ENCODE data around the gene SYNDIG1. TPM values are rescaled to one million over a fixed set of nuclear protein-coding genes. Genes with fewer than 3 reads are reported as not detected.

Gene SYNDIG1
- total RNA-seq, 1 donor from 2014 or later = not detected

DNA sequence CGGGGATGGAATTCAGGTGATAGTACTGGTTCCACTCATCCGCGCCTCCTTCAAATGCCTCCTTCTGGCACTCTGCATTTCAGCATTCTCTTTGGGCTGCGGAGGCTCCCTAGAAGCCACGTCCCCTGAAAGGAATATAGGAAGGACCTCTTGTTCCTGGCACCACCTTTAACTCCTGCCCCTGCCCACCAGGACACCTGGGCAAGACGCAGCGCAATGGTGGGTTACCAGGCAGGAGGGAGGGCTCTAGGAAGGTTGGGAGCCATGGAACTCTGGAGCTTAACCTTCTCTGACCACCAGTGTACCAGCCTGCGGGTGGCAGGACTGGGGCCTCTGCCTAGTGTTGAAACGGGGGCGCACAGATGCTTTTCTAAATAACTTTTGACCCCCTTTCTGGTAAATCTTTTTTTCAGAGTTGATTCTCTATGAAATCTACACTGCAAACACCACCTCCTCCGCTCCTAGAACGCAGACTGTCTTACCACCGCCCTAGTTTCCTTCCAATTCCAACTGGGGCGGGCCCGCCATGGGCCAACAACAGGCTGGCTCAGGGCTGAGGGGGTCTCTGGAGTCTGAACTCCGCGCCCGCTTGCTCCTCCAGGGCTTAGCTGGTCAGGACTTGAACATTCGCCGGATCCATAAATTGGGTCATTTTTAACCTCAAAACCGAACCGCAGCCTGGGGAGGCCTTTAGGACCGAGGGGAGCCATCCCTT lies 871 bp upstream of the SYNDIG1 start:
- Histone ChIP-seq H3K36me3 (ENCODE audit: control insufficient read depth, insufficient read depth, low read length) (no peaks in the 10 kb centered on the region), H3K4me3 (ENCODE audit: low read depth, low read length) (no peak overlapping the region), H3K27me3 (ENCODE audit: control insufficient read depth, insufficient read depth, low read length) (peaks cover 21% of the 10 kb centered on the region)
- DNase-seq (ENCODE audit: low read depth) (no peak), FAIRE-seq (no peak)
- TF ChIP-seq, protein P1, sequence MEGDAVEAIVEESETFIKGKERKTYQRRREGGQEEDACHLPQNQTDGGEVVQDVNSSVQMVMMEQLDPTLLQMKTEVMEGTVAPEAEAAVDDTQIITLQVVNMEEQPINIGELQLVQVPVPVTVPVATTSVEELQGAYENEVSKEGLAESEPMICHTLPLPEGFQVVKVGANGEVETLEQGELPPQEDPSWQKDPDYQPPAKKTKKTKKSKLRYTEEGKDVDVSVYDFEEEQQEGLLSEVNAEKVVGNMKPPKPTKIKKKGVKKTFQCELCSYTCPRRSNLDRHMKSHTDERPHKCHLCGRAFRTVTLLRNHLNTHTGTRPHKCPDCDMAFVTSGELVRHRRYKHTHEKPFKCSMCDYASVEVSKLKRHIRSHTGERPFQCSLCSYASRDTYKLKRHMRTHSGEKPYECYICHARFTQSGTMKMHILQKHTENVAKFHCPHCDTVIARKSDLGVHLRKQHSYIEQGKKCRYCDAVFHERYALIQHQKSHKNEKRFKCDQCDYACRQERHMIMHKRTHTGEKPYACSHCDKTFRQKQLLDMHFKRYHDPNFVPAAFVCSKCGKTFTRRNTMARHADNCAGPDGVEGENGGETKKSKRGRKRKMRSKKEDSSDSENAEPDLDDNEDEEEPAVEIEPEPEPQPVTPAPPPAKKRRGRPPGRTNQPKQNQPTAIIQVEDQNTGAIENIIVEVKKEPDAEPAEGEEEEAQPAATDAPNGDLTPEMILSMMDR (IDR thresholded peaks at IDR 0.05; ENCODE audit: insufficient read depth, low read length, severe bottlenecking) = no peak

DNA sequence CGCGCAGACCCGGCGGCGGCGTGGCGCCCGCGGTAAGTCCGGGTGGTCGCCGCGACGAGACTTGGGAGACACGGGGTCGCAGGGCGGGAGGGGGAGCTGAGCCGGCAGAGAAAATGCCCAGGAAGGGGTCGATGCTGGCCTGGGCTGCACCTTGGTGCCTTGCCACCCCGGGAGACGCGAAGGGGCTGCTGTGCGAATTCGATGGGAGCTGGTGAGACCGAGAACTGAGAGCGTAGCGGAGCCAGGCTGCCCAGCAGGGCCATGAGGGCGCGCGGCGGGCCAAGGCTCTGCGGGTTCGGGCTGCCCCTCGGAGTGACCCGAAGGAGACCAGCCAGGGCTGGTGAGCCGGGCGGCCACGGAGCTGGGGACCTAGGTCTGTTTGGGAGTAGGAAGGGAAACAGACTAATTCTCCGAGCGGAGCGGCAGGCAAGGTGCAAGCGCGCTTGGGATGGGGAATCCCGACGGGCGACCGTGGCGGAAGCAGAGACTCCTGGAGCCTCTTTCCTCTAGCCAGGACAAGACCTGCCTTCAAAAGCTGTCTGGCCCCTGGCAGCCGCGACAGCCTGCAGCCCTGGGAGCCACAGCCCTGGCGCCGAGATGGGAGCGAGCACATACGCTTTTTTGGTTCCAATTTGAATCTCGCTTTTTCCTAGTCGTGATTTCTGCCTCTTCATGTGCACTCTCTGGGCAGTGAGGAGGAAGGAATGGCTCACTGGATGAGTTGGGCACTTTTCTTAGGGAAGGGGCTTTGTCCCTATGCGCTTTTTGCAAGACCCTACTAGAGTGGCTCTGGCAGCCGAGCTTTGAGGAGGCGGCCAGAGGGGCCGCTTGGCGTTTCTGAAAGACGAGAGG lies 691 bp downstream of the SYNDIG1 start:
- no peak overlapping the region for H3K4me3 ChIP-seq (ENCODE audit: low read depth, low read length)
- H3K27me3 ChIP-seq (ENCODE audit: control insufficient read depth, insufficient read depth, low read length) = peaks cover 21% of the 10 kb centered on the region
- no peaks in the 10 kb centered on the region for H3K36me3 ChIP-seq (ENCODE audit: control insufficient read depth, insufficient read depth, low read length)
- TF ChIP-seq, protein P1 (IDR thresholded peaks at IDR 0.05; ENCODE audit: insufficient read depth, low read length, severe bottlenecking) = no peak
- FAIRE-seq (no peak), DNase-seq (ENCODE audit: low read depth) (no peak)

DNA sequence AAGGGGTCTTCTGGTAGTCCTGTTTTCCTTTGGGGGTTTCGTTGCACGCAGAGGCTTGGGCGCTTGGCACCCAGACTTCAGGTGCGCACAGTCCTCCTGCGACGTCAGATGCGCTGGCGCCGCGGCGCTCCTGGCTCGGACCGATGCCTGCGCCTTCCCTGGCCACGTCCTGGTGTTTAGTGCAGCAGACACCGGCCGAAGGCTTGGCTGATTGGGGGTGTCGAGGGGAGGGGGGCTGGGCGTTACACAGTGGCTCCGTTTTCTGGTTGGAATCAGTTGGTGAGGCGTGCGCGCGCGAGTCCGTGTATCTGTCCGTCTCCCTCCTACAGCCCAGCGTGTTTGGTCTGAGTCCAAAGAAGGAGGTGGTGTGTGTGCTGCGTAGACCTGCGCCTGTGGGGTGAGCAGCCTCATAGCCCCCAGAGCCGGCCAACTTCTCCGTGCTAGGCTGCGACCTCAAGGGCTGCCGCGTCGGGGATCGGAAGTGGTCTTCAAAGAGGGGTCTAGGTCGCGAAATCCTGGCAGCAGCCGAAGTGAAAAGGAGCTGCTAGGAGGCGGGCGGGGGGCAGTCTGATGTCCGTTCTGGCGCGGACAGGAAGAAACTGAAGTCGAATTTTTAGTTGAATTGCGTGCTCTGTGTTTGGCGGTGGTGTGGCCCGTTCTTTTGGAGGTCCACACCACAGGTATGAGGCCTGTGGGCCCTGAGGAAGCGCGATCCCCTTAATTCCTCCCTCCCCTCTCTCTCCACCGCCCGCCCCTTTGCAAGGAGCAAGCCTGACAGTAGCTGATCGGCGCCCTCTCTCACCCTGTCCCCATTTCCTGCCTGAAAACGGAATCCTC lies 1.5 kb downstream of the SYNDIG1 start:
- peaks cover 21% of the 10 kb centered on the region for H3K27me3 ChIP-seq (ENCODE audit: control insufficient read depth, insufficient read depth, low read length)
- FAIRE-seq = no peak
- no peak overlapping the region for H3K4me3 ChIP-seq (ENCODE audit: low read depth, low read length)
- TF ChIP-seq, protein P1 (IDR thresholded peaks at IDR 0.05; ENCODE audit: insufficient read depth, low read length, severe bottlenecking) = no peak
- no peak for DNase-seq (ENCODE audit: low read depth)
- H3K36me3 ChIP-seq (ENCODE audit: control insufficient read depth, insufficient read depth, low read length) = no peaks in the 10 kb centered on the region

DNA sequence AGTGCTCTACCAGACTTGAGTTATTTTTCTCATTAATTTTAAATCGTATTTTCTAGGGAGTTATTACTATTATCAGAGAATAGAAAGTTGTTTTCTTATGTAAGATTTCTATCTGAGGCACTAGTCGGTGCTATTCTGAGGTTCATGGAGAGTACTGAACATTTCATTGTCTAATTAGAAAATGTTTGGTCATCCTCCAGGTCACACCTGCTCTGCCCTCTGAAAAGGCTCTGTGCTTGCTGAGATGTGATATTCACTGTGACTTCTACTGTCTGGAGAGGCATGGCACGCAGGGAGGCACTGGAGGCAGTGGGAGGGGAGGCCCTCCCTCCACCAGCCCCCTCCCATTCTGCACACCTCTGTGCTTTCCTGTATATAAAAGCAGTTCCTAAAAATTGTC lies 3.0 kb downstream of the SYNDIG1 start:
- DNase-seq (ENCODE audit: low read depth) = no peak
- H3K36me3 ChIP-seq (ENCODE audit: control insufficient read depth, insufficient read depth, low read length) = no peaks in the 10 kb centered on the region
- FAIRE-seq = no peak
- no peak overlapping the region for H3K4me3 ChIP-seq (ENCODE audit: low read depth, low read length)
- H3K27me3 ChIP-seq (ENCODE audit: control insufficient read depth, insufficient read depth, low read length) = peaks cover 20% of the 10 kb centered on the region
- TF ChIP-seq, protein P1 (IDR thresholded peaks at IDR 0.05; ENCODE audit: insufficient read depth, low read length, severe bottlenecking) = no peak

DNA sequence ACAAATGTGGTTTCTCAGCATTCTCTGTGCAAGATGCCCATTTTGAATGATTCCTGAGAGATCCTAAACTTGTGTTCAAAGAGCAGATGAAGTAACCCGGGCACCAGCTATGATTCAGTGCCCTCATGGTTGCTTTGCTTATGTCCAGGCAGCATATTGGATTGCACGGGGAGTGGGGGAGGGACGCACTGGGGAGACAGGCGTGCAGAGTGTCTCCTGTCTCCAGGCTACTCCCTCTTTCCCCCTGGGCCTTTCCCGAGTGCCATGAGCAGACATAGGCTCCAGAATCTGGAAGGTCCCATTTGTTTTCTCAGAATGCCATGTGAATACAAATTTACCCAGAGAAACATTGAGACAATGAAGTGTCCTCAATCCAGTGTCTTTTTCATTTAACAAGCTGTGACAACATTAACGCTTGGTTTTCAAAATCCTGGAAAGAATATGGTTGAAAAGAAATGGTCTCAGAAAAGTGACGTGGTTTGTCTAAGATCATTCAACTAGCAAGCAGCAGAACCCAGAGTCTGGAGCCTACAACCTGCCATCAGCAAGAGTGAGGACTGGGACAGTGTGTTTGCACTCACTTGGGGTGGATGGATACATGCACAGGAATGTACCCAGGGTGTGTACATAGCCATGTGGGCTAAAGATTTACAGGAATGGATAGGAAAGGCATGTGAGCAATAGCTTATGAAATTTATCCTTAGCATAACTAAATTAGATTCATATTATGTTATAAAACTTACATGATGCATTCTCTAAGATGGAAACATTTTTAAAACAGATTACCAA lies 4.2 kb downstream of the SYNDIG1 start:
- TF ChIP-seq, protein P1 (IDR thresholded peaks at IDR 0.05; ENCODE audit: insufficient read depth, low read length, severe bottlenecking) = no peak
- H3K27me3 ChIP-seq (ENCODE audit: control insufficient read depth, insufficient read depth, low read length) = peaks cover 18% of the 10 kb centered on the region
- DNase-seq (ENCODE audit: low read depth) (no peak), FAIRE-seq (no peak)
- no peak overlapping the region for H3K4me3 ChIP-seq (ENCODE audit: low read depth, low read length)
- H3K36me3 ChIP-seq (ENCODE audit: control insufficient read depth, insufficient read depth, low read length) = no peaks in the 10 kb centered on the region
